ENCODE results near the gene COG4. TPM values are rescaled to one million over a fixed set of nuclear protein-coding genes. Genes with fewer than 3 reads are reported as not detected.
"Not testable (repeated sequence)": the region's sequence is repeated elsewhere in the genome, so short reads cannot be mapped to it uniquely, and the experiment has no call there.

The COG4 gene
- polyA plus RNA-seq, 4 donors, result 61.8 to 68.4 (median 66.2) TPM

DNA sequence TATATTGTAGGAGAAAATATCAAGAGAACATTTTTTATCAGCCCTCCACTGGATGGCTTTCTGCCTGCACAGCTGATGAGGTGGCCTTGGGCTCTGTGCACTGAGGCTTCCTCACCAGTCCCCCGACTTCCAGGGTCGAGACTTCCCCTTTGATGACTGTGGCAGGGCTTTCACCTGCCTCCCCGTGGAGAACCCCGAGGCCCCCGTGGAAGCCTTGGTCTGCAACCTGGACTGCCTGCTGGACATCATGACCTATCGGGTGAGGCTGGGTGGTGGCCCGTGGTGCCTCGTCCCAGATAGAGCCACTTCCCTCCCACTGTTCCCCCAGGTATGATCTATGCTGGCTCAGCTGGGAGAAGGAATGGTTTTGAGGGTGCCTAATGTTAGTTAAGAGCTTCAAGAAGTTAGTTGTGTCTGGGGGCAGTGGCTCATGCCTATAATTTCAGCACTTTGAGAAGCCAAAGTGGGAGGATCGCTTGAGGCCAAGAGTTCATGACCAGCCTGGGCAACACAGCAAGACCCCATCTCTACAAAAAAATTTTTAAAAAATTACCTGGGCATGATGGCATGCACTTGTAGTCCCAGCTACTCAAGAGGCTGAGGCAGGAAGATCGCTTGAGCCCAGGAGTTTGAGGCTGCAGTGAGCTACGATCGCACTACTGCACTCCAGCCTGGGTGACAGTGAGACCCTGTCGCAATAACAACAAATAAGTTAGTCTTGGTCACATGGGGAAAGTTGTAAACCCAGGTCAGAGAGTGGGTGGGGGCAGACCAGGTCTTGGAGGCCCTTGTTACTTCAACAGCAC, 57.2 kb downstream of the COG4 start:
- no peak for DNase-seq (ENCODE audit: low read depth in 4 of 4, low spot score in 3 of 4)

DNA sequence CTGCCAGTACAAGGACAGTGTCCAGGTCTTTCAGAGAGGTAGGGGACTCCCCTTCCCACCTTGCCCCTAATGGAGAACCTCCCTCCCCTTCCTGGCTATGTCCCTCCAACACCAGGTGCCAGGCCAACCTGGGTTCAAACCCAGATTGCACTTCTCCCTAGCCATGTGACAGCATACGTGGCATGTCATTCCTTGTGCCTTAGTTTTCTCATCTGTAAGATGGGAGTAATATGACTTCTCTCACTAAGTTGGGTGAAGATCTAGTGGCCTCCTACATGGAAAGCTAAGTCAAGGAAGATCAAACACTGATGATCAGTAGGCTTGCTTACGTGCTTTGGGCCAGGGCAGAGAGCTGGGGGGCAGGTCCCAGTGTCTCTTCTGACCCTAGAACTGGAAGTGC, 60.1 kb downstream of the COG4 start:
- DNase-seq (ENCODE audit: low read depth in 4 of 4, low spot score in 3 of 4), result no peak

DNA sequence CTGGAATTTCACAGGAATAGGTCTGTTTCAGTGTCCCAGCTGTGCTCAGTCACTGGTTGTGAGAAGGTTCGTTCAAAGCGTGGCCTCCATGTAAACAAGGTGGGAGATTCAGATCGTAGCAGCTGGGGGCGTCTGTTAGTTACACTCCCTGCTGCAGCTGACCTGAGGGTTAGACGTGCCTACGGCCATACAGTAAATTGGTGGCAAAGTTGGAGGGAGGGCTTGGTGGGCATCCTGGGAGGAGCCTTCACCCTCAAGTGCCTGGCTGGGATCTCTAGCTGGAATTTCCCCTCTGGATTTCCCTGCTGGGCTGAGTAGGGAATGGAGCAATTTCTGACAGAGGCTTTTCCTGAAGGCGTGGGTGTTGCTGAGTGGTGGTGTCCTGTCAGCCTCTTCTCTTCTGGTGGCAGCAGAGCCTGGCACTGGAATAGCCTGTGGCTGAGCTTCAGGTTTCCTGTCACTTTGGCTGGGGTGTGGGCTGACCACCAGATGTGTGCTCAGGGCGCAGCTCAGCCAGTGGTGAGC, 62.6 kb downstream of the COG4 start:
- DNase-seq (ENCODE audit: low read depth in 4 of 4, low spot score in 3 of 4), result peak in 1 of 4 donors; percentile 37

DNA sequence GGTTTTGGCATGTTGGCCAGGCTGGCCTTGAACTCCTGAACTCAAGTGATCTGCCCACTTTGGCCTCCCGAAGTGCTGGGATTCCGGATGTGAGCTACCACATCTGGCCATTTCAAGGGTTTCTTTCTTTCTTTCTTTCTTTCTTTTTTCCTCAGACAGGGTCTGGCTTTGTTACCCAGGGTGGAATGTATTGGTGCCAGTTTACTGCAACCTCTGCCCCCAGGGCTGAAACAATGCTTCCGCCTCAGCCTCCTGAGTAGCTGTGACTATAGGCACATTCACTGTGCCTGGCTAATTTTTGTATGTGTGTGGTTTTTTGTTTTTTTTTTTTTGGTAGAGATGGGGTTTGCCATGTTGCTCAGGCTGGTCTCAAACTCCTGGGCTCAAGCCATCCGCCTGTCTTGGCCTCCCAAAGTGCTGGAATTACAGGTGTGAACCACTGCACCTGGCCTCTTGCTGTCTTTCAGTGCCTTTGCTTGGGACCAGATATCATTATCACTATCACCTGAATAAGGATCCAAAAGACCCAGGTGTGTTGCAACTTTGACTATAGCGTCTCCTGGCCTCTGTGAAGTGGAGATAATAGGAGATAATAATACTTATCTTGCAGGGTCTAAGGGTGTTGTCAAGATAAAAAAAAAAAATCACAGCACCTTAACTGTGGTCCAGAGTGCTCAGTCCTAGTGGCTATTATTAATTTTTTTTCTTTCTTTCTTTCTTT, 65.7 kb downstream of the COG4 start:
- DNase-seq (ENCODE audit: low read depth in 4 of 4, low spot score in 3 of 4), result no peak

DNA sequence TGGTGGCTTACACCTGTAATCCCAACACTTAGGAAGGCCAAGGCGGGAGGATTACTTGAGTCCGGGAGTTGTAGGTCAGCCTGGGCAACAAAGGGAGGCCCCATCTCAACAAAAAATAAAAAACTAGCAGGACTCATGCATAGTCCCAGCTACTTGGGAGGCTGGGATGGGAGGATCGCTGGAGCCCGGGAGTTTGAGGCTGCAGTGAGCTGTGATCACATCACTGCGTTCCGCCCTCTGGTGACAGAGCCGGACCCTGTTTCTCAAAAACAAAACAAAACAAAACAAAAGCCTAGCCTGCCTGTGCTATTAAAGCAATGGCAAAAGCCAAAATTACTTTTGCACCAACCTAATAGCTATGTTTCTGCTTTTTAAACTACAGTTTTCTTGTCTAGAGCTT, 67.4 kb downstream of the COG4 start:
- DNase-seq (ENCODE audit: low read depth in 4 of 4, low spot score in 3 of 4), result no peak

DNA sequence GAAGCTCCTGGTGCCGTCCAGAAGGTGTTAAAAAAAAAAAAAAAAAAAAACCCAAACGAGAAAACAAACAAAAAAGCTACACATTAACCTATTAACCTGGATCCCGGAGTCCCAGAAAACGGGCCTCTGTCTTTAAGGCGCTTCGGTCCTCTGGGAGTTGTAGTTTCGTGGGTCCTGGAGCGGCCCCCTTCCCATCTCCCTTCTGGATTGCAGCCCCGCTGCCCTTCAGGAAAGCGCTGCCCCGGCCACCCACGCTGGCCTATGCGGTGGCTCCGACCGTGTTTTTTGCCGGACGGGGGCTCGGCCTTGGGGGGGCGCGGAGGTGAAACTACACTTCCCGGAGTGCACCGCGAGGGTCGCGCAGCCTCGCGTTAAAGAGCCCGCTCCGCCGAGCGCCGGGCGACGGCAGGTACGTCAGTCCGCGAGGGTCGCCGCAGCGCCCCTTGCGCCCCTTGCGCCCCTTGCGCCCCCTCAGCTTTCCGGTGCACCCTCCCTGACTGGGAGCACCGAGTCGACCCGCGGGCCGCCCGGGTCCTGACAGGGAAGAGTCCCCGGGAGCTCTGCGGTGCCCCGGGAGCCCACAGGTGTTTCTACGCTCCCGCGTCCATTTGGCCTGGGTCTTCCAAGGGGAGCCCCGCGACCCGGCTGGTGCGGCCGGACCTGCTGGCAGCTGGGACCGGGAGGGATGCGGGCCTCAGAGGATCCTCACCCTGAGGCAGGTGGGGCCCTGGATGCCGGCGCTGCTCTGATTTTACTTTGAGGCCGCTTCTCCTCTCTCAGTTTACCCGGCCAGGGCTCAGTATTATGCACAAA, 68.9 kb downstream of the COG4 start, which contains the start of gene FCSK:
TSS of gene FCSK (plus strand) at position 374 of the 813 bp plus-strand sequence. CDS start 8,596 bp downstream, outside the sequence.
- DNase-seq (ENCODE audit: low read depth in 4 of 4, low spot score in 3 of 4), result peak in 2 of 4 donors; percentile 54 to 64

DNA sequence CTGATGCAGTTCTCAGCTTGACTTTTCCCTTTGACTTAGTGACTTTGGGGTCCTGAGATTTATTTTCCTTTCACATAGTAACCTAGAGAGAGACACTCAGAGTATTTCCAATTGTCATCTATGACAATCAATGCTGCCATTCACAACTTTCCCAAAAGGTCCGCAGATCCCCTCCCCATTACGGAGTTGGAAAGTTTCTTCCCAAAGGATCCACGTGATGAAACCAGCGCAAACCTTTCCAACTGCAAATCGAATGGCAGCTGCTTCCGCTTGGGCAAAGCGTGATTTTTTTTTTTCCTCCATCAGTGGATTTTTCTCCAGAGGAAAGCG, 69.5 kb downstream of the COG4 start:
- DNase-seq (ENCODE audit: low read depth in 4 of 4, low spot score in 3 of 4), result no peak

DNA sequence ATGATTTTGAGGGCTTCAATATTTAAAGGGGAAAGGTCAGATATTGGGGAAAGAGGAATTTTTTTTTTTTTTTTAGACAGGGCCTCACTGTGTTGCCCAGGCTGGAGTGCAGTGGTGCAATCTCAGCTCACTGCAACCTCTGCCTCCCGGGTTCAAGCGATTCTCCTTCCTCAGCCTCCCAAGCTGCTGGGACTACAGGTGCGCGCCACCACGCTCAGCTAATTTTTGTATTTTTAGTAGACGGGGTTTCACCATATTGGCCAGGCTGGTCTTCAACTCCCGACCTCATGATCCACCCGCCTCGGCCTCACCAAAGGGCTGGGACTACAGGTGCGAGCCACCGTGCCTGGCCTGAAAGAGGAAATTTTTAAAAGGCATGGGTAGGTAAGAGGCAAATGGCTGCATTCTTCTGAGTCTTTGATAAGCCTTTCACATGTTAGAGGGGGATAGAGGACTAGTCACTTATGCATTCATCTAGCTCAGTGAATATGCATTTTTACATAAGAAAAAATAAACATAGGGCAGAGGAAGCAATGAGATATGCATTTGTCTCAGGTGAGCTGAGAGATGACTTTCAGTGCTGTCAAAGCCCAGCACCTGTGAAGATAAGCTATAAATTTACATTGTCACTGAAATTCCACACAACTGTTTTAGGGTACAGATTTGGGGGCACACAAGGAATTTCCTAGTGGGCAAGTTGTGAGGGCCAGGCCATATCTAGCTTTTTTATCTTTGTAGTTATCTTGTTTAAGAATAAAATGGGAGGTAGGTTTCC, 70.0 kb downstream of the COG4 start:
- DNase-seq (ENCODE audit: low read depth in 4 of 4, low spot score in 3 of 4), result no peak

DNA sequence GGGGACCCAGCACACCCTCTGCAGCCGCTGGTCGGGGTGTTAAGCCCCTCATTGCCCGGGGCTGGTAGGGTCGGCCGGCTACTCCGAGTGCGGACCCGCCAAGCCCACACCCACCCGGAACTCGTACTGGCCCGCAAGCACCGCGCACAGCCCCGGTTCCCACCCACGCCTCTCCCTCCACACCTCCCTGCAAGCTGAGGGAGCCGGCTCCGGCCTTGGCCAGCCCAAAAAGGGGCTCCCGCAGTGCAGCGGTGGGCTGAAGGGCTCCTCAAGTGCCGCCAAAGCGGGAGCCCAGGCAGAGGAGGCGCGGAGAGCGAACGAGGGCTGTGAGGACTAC, 72.4 kb downstream of the COG4 start:
- not testable (repeated sequence) for DNase-seq (ENCODE audit: low read depth in 4 of 4, low spot score in 3 of 4)

DNA sequence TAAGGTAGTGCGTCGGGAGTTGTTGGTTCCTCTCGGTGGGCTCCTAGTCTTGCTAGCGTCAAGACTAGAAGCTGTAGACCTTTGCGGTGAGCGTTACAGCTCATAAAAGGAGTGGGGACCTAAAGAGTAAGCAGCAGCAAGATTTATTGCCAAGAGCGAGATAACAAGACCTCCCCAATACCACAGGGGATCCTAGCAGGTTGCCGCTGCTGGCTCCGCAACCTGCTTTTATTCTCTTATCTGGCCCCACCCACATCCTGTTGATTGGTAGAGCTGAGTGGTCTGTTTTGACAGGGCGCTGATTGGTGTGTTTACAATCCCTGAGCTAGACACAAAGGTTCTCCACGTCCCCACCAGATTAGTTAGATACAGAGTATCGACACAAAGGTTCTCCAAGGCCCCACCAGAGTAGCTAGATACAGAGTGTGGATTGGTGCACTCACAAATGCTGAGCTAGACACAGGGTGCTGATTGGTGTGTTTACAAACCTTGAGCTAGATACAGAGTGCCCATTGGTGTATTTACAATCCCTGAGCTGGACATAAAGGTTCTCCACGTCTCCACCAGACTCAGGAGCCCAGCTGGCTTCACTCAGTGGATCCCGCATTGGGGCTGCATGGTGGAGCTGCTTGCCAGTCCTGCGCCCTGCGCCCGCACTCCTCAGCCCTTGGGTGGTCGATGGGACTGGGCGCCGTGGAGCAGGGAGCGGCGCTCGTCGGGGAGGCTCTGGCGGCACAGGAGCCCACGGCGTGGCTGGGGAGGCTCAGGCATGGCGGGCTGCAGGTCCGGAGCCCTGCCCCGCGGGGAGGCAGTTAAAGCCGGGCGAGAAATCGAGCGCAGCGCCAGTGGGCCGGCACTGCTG, 73.0 kb downstream of the COG4 start:
- DNase-seq (ENCODE audit: low read depth in 4 of 4, low spot score in 3 of 4), result not testable (repeated sequence)

DNA sequence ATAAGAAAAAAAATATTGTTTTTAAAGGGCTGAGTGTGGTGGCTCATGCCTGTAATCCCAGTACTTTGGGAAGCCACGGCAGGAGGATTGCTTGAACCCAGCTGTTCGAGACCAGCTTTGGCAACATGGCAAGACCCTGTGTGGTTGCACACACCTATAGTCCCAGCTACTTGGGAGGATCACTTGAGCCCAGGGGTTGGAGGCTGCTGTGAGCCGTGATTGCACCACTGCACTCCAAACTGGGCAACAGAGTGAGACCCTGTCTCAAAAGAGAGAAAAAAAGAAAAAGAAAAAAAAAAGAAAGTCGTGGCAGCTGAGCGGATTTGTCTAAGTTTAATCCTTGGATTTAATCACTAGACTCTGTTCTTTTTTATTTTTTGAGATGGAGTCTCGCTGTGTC, 75.3 kb downstream of the COG4 start:
- DNase-seq (ENCODE audit: low read depth in 4 of 4, low spot score in 3 of 4), result no peak

DNA sequence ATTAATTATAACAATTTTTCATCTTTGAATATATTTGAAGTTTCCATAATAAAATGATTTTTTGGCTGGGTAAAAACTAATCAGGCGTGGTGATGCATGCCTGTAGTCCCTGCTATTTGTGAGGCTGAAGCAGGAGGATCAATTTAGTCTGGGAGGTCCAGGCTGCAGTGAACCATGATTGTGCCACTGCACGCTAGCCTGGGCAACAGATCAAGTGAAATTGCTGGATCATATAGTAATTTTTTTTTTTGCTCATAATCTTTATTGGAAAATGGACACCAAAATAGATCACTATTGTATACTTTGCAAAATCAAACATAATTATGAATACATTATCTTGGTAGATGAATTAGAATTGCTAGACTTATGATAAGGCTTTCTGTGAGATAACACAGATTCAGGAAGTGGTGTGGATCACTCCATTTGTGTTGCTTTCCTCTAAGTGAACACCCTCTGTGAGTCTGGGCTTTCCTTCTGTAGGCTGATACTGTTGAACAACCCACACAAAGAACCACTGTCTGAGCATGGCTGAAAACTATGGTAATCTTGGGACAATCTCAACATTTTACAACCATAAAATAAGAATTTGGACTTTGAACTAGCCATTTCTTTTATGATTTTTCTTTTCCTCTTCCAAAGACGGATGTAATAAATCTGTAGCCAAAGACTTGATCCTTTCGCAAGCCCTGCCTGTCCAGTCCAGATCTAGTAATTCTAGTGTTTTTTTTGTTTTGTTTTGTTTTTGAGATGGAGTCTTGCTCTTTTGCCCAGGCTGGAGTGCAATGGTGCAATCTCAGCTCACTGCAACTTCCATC, 78.9 kb downstream of the COG4 start:
- no peak for DNase-seq (ENCODE audit: low read depth in 4 of 4, low spot score in 3 of 4)

DNA sequence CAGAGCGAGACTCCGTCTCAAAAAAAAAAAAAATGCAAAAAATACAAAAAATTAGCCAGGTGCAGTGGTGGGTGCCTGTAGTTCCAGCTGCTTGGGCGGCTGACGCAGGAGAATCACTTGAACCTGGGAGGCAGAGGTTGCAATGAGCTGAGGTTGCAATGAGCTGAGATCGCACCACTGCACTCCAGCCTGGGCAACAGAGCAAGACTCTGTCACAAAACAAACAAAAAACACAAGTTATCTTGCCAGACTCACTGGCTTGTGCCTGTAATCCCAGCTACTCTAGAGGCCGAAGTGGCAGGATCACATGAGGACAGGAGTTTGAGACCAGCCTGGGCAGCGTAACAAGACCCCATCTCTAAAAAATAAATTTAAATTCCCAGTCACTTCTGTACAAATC, 81.0 kb downstream of the COG4 start:
- DNase-seq (ENCODE audit: low read depth in 4 of 4, low spot score in 3 of 4), result no peak

DNA sequence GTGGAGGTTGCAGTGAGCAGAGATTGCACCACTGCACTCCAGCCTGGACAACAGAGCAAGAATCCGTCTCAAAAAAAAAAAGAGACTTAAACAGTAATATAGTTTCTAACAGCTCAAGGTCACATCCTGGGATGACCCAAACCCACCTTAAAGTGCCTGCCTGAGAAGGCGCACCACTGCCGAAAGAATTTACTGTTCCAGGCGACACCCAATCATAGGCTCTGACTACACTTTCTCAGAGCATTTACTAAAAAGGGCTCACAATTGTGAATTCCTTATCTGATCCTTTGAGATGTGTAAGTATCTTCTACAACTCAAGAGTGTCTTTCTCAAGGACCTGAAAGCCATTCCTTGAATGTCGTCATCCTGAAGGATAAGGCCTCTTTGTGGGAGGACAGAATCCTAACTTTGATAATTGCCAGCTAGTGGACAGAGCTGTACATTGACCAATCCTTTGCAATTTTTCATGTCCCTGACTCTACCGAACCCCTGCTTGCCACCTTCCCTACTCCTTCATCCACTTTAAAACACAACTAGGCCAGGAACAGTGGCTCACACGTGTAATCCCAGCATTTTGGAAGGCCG, 81.9 kb downstream of the COG4 start:
- DNase-seq (ENCODE audit: low read depth in 4 of 4, low spot score in 3 of 4), result no peak

DNA sequence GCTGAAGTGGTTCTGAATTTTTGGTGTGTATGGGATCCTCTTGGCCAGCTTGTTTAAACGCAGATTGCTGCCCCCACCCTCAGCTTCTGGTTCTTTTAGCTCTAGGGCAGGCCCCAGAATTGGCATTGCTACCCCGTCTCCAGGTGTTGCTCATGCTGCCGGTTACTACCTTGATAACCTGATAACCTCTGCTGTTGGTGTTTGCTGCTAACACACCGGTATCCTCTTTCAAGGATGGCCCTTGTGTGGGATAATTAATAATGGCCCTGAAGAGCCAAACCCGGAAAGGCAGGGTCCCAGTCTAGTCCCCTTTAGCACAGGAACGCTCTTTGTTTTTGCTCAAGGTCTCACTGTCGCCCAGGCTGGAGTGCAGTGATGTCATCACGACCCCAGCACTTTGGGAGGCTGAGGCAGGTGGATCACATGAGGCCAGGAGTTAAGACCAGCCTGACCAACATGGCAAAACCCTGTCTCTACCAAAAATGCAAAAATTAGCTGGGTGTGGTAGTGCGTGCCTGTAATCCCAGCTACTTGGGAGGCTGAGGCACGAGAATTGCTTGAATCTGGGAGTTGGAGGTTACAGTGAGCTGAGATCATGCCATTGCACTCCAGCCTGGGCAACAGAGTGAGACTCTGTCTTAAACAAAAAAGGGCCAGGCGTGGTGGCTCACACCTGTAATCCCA, 83.2 kb downstream of the COG4 start:
- no peak for DNase-seq (ENCODE audit: low read depth in 4 of 4, low spot score in 3 of 4)

DNA sequence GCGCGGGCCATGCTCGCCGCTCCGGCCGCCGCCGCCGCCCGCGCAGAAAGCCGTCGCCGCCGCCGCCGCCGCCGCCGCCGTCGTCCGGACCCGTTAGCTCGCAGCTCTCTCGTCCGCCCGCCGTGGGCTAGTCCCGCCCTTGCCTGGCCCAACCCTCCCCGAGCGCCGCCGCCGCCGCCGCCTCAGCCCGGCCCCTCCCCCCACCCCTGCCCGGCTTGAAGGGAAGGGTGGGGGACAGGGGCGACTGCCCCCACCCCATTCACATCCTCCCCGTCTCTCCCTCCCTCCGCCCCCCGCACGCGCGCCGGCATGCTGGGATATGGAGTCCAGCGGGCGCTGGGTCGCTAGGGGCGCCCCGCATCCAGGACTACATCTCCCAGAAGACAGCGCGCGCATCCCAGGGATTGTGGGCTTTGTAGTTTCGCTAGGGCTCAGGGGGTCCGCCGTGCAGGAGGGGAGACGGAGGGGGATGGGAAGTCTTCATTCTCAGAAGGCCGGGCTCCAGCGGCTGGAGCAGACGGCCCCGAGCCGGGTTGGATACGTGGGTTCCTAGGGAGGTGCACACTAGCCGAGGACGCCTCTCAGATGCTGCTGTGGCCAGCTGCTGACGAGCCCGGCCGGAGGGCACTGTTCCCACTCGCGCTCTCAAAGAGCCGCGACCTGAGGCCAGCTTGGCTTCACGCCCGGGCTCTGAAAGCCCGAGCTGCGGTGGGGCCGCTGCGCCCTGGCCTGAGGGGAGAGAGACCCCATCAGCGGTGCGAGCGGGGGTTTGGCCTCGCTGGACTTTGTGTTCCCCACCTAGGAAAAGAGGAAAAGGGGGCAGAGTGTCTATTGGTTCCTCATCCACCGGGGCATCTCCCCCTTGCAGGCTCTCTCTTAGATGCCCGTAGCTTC, 84.1 kb downstream of the COG4 start, which contains the start of gene ST3GAL2:
TSS of gene ST3GAL2 (minus strand) at position 132 of the 894 bp plus-strand sequence. CDS start 40,570 bp downstream, outside the sequence.
- peak; percentile 92 to 94 (median 92) for DNase-seq (ENCODE audit: low read depth in 4 of 4, low spot score in 3 of 4)

Data from right renal pelvis (tissue), 4 donors.